GM23338 (cell line): Measurements from ENCODE around the gene CYSTM1. TPM values are rescaled to one million over a fixed set of nuclear protein-coding genes. Genes with fewer than 3 reads are reported as not detected.

Source experiments
- ATAC-seq: fragments of 200-7000 bp; cut with Tn5 transposase; 3 replicates; pipeline ENCODE4 v1.9.1; 2020
- DNase-seq: peaks from one replicate; pipeline ENCODE4 v3.0.0-alpha.2; 2015; ENCODE audit warnings: low spot score
- H2AFZ ChIP-seq: fragments of 200-600 bp; sonication (generic); 2 replicates; pipeline ENCODE4 v1.8.0; 2016; ENCODE audit warnings: antibody characterized with exemption, mild to moderate bottlenecking, moderate library complexity
- H3F3A ChIP-seq: fragments of 200-600 bp; sonication (generic); replicated peaks from 2 replicates; pipeline ENCODE4 v1.8.0; 2017; ENCODE audit warnings: antibody characterized with exemption, mixed run types, low read depth
- H3K27ac ChIP-seq: fragments of 200-600 bp; sonication (generic); 2 replicates; pipeline ENCODE4 v1.6.1; 2016; ENCODE audit warnings: low read depth
- H3K27me3 ChIP-seq: fragments of 200-600 bp; sonication (generic); 2 replicates; pipeline ENCODE4 v1.8.0; 2016; ENCODE audit warnings: mild to moderate bottlenecking, mixed run types, moderate library complexity; ENCODE audit not compliant: insufficient read depth
- H3K36me3 ChIP-seq: fragments of 200-600 bp; sonication (generic); 2 replicates; pipeline ENCODE4 v1.8.0; 2016; ENCODE audit warnings: mild to moderate bottlenecking; ENCODE audit not compliant: insufficient read depth
- H3K4me1 ChIP-seq: fragments of 200-600 bp; sonication (generic); 2 replicates; pipeline ENCODE4 v1.8.0; 2016; ENCODE audit warnings: mild to moderate bottlenecking, moderate library complexity; ENCODE audit not compliant: insufficient read depth
- H3K4me2 ChIP-seq: fragments of 200-600 bp; sonication (generic); 2 replicates; pipeline ENCODE4 v1.7.1; 2017; ENCODE audit warnings: mixed run types
- H3K4me3 ChIP-seq: fragments of 200-600 bp; sonication (generic); 2 replicates; pipeline ENCODE4 v1.6.1; 2016; ENCODE audit warnings: mixed run types
- H3K79me2 ChIP-seq: fragments of 200-600 bp; sonication (generic); replicated peaks from 2 replicates; pipeline ENCODE4 v1.8.0; 2017; ENCODE audit warnings: mild to moderate bottlenecking; ENCODE audit not compliant: insufficient read depth
- H3K9me2 ChIP-seq: fragments of 200-600 bp; sonication (generic); 2 replicates; pipeline ENCODE4 v1.8.0; 2017; ENCODE audit not compliant: insufficient read depth
- H4K20me1 ChIP-seq: fragments of 200-600 bp; sonication (generic); replicated peaks from 2 replicates; pipeline ENCODE4 v1.8.0; 2017; ENCODE audit warnings: mild to moderate bottlenecking; ENCODE audit not compliant: insufficient read depth
- H3K27ac Mint-ChIP-seq: 2 replicates; pipeline ENCODE4 v1.8.0; 2020; ENCODE audit warnings: inconsistent platforms, mild to moderate bottlenecking, moderate library complexity, mixed read lengths
- H3K27me3 Mint-ChIP-seq: 3 replicates; pipeline ENCODE4 v1.8.0; 2022; ENCODE audit warnings: low read depth, mild to moderate bottlenecking, moderate library complexity, mixed read lengths, inconsistent platforms; ENCODE audit not compliant: insufficient read depth, poor library complexity
- H3K36me3 Mint-ChIP-seq: 3 replicates; pipeline ENCODE4 v1.8.0; 2021; ENCODE audit warnings: low read depth, mild to moderate bottlenecking, inconsistent platforms, moderate library complexity, mixed read lengths
- H3K4me1 Mint-ChIP-seq: 3 replicates; pipeline ENCODE4 v1.8.0; 2020; ENCODE audit warnings: mild to moderate bottlenecking, inconsistent platforms, mixed read lengths
- H3K4me3 Mint-ChIP-seq: 3 replicates; pipeline ENCODE4 v1.8.0; 2021; ENCODE audit warnings: moderate library complexity, mild to moderate bottlenecking, inconsistent platforms, mixed read lengths
- H3K9me3 Mint-ChIP-seq: 3 replicates; pipeline ENCODE4 v1.8.0; 2020; ENCODE audit warnings: moderate library complexity, mild to moderate bottlenecking, inconsistent platforms, mixed read lengths
- CREB1 ChIP-seq: fragments of 250-450 bp; sonication (Bioruptor Pico); IDR thresholded peaks from 2 replicates; pipeline ENCODE4 v1.5.0; 2020; ENCODE audit warnings: low read depth, mild to moderate bottlenecking, moderate library complexity
- EZH2 ChIP-seq: fragments of 200-600 bp; sonication (generic); IDR thresholded peaks from one replicate; pipeline ENCODE4 v1.8.0; 2017; ENCODE audit warnings: antibody characterized with exemption, mild to moderate bottlenecking, low read depth; ENCODE audit not compliant: unreplicated experiment
- EZH2phosphoT487 ChIP-seq: fragments of 200-600 bp; sonication (generic); IDR thresholded peaks from one replicate; pipeline ENCODE4 v1.8.1; 2018; ENCODE audit warnings: antibody characterized with exemption; ENCODE audit not compliant: unreplicated experiment
- NANOG ChIP-seq: IDR thresholded peaks from 2 replicates; pipeline ENCODE4 v1.6.1; 2016; ENCODE audit warnings: antibody characterized with exemption, borderline replicate concordance
- STAT1 ChIP-seq: IDR thresholded peaks from one replicate; pipeline ENCODE4 v1.6.1; 2016; ENCODE audit warnings: antibody characterized with exemption; ENCODE audit not compliant: unreplicated experiment
- ZNF114 ChIP-seq: fragments of 250-450 bp; sonication (Bioruptor Pico); IDR thresholded peaks from 2 replicates; pipeline ENCODE4 v1.5.0; 2020; ENCODE audit warnings: mild to moderate bottlenecking, moderate library complexity
- ZNF331 ChIP-seq: fragments of 250-450 bp; sonication (Bioruptor Pico); IDR thresholded peaks from 2 replicates; pipeline ENCODE4 v1.5.0; 2020; ENCODE audit warnings: low read depth, mild to moderate bottlenecking, moderate library complexity
- polyA plus RNA-seq: library from polyadenylated mRNA; unstranded; fragments of >200 nt; fragmentation: Nextera tagmentation; extraction: Ambion mirVana; gene quantifications from 2 replicates; pipeline ENCODE4 v1.2.1, GENCODE V29; 2016
- total RNA-seq: library from RNA; depleted of rRNA; stranded (reverse); fragments of >200 nt; shearing (Covaris generic); gene quantifications from 2 replicates; pipeline ENCODE4 v1.2.3, GENCODE V29; 2014
- TF ChIP-seq, protein P1 (sequence below), 2 experiments: fragments of 200-600 bp in 1 of 2; sonication (generic) in 1 of 2; conservative IDR thresholded peaks; 2 replicates each; pipeline versions ENCODE4 v1.5.1 to v1.6.1; 2016 to 2017; ENCODE audit warnings: antibody characterized with exemption in 2 of 2, low read depth in 2 of 2, mild to moderate bottlenecking in 2 of 2, moderate library complexity in 1 of 2
- TF ChIP-seq, protein P2 (sequence below): fragments of 250-450 bp; sonication (Bioruptor Pico); IDR thresholded peaks from 2 replicates; pipeline ENCODE4 v1.5.0; 2020; ENCODE audit warnings: mild to moderate bottlenecking, moderate library complexity
- TF ChIP-seq, protein P3 (sequence below): IDR thresholded peaks from one replicate; pipeline ENCODE4 v1.6.1; 2018; ENCODE audit warnings: antibody characterized with exemption; ENCODE audit not compliant: unreplicated experiment

Gene CYSTM1
- total and polyA plus RNA-seq, 2 experiments from 2014 or later, result 14.4 to 46.0 TPM

DNA sequence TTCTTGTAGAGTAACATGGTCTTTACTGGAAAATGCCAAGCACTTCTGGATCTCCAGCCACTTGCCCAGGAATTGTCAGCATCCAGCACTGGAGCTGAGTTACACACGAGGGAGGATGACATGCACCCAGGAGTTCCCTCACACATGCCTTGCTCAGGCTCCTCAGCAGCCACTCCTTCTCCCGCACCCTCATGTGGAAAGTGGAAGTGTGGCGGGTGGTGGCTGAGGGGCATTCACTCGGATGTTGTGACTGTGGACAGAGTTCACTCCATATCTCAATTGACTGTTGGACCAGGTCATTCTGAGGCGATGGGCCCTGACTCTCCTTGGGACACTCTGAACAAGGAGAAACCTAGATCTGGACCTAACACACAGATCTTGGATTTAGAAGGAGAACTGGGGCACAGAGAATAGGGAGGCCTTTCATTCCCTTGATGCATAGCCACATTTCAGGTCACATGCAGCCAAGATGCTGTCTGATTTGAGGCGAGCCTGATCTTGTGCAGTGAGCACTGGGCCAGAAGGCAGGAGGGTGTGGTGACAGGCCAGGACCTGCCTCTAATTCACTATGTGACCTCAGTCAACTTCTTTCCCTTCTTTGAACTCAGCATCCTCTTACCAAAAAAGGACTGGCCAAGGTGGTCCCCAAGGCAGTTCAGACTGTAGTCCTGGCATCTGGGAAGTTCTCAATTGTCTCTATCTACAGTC is 62.1 kb downstream of the CYSTM1 start:
- Mint-ChIP-seq H3K4me3 (no peak overlapping the region), H3K27me3 (peaks cover 8% of the 10 kb centered on the region), H3K4me1 (peaks cover 12% of the 10 kb centered on the region), H3K9me3 (no peaks in the 10 kb centered on the region; the same call in 2 of the 3 replicates), H3K36me3 (no peaks in the 10 kb centered on the region), H3K27ac (no peak overlapping the region)
- H3K4me2 ChIP-seq, result no peak overlapping the region
- no peak for DNase-seq
- ATAC-seq, result no peak
- H3K9me2 ChIP-seq, result no peaks in the 10 kb centered on the region
- H3K4me3 ChIP-seq, result no peak overlapping the region
- no peak for TF ChIP-seq STAT1
- TF ChIP-seq CREB1 (CRISPR knock-in tag), result no peak
- H3K27ac ChIP-seq, result no peak overlapping the region
- H3F3A ChIP-seq, result no peaks in the 10 kb centered on the region
- H4K20me1 ChIP-seq, result no peaks in the 10 kb centered on the region
- H2AFZ ChIP-seq, result no peak overlapping the region
- H3K79me2 ChIP-seq, result no peaks in the 10 kb centered on the region
- no peaks in the 10 kb centered on the region for H3K27me3 ChIP-seq
- H3K4me1 ChIP-seq, result peaks cover 10% of the 10 kb centered on the region
- H3K36me3 ChIP-seq, result no peaks in the 10 kb centered on the region

DNA sequence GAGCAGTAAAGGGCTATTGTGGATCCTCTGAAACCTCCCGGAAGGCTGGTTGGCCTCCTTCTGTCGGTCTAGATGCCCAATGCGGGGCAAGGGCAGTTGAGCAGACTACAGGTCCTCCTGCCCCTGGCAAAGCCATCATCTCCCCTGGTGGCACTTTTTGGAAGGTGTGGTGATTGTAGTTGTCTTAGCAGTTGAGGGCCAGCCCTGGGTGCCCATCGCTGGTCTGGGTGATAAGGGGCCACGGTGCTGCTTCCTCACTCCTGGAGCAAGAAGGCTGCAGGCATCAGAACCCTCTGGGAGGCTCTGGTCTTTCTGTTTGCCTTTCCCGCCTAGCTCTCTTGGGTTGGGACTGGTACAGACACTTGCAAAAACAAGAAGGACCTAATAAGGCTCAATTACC is 63.8 kb downstream of the CYSTM1 start:
- no peak for DNase-seq
- peaks cover 10% of the 10 kb centered on the region for H3K4me1 ChIP-seq
- no peak overlapping the region for H3K27ac ChIP-seq
- no peak for ATAC-seq
- Mint-ChIP-seq H3K9me3 (no peaks in the 10 kb centered on the region; the same call in 2 of the 3 replicates), H3K36me3 (peaks cover 2% of the 10 kb centered on the region; the same call in 1 of the 3 replicates), H3K27ac (no peak overlapping the region), H3K27me3 (peaks cover 15% of the 10 kb centered on the region), H3K4me3 (no peak overlapping the region), H3K4me1 (peaks cover 16% of the 10 kb centered on the region)
- H3K36me3 ChIP-seq, result no peaks in the 10 kb centered on the region
- H3K4me2 ChIP-seq, result no peak overlapping the region
- peaks cover 7% of the 10 kb centered on the region; the same call in 1 of the 2 replicates for H4K20me1 ChIP-seq
- no peak overlapping the region for H2AFZ ChIP-seq
- H3K9me2 ChIP-seq, result no peaks in the 10 kb centered on the region
- no peaks in the 10 kb centered on the region for H3K79me2 ChIP-seq
- no peak overlapping the region for H3K4me3 ChIP-seq
- H3K27me3 ChIP-seq, result no peaks in the 10 kb centered on the region
- no peaks in the 10 kb centered on the region for H3F3A ChIP-seq
- no peak for TF ChIP-seq ZNF331
- no peak for TF ChIP-seq EZH2phosphoT487
- no peak for TF ChIP-seq NANOG
- TF ChIP-seq EZH2, result no peak
- TF ChIP-seq, protein P1, sequence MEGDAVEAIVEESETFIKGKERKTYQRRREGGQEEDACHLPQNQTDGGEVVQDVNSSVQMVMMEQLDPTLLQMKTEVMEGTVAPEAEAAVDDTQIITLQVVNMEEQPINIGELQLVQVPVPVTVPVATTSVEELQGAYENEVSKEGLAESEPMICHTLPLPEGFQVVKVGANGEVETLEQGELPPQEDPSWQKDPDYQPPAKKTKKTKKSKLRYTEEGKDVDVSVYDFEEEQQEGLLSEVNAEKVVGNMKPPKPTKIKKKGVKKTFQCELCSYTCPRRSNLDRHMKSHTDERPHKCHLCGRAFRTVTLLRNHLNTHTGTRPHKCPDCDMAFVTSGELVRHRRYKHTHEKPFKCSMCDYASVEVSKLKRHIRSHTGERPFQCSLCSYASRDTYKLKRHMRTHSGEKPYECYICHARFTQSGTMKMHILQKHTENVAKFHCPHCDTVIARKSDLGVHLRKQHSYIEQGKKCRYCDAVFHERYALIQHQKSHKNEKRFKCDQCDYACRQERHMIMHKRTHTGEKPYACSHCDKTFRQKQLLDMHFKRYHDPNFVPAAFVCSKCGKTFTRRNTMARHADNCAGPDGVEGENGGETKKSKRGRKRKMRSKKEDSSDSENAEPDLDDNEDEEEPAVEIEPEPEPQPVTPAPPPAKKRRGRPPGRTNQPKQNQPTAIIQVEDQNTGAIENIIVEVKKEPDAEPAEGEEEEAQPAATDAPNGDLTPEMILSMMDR (conservative IDR thresholded peaks at IDR 0.05; ENCODE audit: low read depth in 2 of 2), result no peak
- TF ChIP-seq, protein P2, sequence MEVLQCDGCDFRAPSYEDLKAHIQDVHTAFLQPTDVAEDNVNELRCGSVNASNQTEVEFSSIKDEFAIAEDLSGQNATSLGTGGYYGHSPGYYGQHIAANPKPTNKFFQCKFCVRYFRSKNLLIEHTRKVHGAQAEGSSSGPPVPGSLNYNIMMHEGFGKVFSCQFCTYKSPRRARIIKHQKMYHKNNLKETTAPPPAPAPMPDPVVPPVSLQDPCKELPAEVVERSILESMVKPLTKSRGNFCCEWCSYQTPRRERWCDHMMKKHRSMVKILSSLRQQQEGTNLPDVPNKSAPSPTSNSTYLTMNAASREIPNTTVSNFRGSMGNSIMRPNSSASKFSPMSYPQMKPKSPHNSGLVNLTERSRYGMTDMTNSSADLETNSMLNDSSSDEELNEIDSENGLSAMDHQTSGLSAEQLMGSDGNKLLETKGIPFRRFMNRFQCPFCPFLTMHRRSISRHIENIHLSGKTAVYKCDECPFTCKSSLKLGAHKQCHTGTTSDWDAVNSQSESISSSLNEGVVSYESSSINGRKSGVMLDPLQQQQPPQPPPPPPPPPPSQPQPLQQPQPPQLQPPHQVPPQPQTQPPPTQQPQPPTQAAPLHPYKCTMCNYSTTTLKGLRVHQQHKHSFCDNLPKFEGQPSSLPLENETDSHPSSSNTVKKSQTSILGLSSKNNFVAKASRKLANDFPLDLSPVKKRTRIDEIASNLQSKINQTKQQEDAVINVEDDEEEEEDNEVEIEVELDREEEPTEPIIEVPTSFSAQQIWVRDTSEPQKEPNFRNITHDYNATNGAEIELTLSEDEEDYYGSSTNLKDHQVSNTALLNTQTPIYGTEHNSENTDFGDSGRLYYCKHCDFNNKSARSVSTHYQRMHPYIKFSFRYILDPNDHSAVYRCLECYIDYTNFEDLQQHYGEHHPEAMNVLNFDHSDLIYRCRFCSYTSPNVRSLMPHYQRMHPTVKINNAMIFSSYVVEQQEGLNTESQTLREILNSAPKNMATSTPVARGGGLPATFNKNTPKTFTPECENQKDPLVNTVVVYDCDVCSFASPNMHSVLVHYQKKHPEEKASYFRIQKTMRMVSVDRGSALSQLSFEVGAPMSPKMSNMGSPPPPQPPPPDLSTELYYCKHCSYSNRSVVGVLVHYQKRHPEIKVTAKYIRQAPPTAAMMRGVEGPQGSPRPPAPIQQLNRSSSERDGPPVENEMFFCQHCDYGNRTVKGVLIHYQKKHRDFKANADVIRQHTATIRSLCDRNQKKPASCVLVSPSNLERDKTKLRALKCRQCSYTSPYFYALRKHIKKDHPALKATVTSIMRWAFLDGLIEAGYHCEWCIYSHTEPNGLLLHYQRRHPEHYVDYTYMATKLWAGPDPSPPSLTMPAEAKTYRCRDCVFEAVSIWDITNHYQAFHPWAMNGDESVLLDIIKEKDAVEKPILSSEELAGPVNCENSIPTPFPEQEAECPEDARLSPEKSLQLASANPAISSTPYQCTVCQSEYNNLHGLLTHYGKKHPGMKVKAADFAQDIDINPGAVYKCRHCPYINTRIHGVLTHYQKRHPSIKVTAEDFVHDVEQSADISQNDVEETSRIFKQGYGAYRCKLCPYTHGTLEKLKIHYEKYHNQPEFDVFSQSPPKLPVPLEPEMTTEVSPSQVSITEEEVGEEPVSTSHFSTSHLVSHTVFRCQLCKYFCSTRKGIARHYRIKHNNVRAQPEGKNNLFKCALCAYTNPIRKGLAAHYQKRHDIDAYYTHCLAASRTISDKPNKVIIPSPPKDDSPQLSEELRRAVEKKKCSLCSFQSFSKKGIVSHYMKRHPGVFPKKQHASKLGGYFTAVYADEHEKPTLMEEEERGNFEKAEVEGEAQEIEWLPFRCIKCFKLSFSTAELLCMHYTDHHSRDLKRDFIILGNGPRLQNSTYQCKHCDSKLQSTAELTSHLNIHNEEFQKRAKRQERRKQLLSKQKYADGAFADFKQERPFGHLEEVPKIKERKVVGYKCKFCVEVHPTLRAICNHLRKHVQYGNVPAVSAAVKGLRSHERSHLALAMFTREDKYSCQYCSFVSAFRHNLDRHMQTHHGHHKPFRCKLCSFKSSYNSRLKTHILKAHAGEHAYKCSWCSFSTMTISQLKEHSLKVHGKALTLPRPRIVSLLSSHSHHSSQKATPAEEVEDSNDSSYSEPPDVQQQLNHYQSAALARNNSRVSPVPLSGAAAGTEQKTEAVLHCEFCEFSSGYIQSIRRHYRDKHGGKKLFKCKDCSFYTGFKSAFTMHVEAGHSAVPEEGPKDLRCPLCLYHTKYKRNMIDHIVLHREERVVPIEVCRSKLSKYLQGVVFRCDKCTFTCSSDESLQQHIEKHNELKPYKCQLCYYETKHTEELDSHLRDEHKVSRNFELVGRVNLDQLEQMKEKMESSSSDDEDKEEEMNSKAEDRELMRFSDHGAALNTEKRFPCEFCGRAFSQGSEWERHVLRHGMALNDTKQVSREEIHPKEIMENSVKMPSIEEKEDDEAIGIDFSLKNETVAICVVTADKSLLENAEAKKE (CRISPR knock-in tag), result no peak
- TF ChIP-seq ZNF114 (CRISPR knock-in tag), result no peak
- TF ChIP-seq STAT1, result no peak
- TF ChIP-seq, protein P3, sequence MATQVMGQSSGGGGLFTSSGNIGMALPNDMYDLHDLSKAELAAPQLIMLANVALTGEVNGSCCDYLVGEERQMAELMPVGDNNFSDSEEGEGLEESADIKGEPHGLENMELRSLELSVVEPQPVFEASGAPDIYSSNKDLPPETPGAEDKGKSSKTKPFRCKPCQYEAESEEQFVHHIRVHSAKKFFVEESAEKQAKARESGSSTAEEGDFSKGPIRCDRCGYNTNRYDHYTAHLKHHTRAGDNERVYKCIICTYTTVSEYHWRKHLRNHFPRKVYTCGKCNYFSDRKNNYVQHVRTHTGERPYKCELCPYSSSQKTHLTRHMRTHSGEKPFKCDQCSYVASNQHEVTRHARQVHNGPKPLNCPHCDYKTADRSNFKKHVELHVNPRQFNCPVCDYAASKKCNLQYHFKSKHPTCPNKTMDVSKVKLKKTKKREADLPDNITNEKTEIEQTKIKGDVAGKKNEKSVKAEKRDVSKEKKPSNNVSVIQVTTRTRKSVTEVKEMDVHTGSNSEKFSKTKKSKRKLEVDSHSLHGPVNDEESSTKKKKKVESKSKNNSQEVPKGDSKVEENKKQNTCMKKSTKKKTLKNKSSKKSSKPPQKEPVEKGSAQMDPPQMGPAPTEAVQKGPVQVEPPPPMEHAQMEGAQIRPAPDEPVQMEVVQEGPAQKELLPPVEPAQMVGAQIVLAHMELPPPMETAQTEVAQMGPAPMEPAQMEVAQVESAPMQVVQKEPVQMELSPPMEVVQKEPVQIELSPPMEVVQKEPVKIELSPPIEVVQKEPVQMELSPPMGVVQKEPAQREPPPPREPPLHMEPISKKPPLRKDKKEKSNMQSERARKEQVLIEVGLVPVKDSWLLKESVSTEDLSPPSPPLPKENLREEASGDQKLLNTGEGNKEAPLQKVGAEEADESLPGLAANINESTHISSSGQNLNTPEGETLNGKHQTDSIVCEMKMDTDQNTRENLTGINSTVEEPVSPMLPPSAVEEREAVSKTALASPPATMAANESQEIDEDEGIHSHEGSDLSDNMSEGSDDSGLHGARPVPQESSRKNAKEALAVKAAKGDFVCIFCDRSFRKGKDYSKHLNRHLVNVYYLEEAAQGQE, result no peak
